Spleen (tissue), 11 donors: ENCODE data around the gene SORCS2. TPM values are rescaled to one million over a fixed set of nuclear protein-coding genes. Genes with fewer than 3 reads are reported as not detected.
A peak's percentile ranks its signal among the peaks of the same experiment; 100 is the strongest.

Experiments used
- DNase-seq: peaks from one replicate; pipeline ENCODE4 v3.0.0-alpha.2; 2020
- H3K27ac ChIP-seq, 8 donors: fragments of 200-600 bp; sonication (generic) in 7 of 8; 1 replicate in 4 of 8; 2 replicates in 4 of 8; pipeline versions ENCODE4 v1.5.0 to v1.8.0; 2016 to 2021; ENCODE audit warnings: inconsistent platforms in 4 of 8, mild to moderate bottlenecking in 4 of 8, moderate library complexity in 1 of 8
- H3K27me3 ChIP-seq, 7 donors: fragments of 200-600 bp; sonication (generic) in 6 of 7; replicated peaks in 1 of 7; 1 replicate in 4 of 7; 2 replicates in 3 of 7; pipeline versions ENCODE4 v1.5.0 to v1.8.0; 2016 to 2021; ENCODE audit warnings: inconsistent platforms in 3 of 7, mild to moderate bottlenecking in 1 of 7
- H3K36me3 ChIP-seq, 6 donors: fragments of 200-600 bp; sonication (generic) in 5 of 6; 1 replicate in 4 of 6; 2 replicates in 2 of 6; pipeline versions ENCODE4 v1.5.0 to v1.8.0; 2016 to 2021; ENCODE audit warnings: inconsistent platforms in 2 of 6
- H3K4me1 ChIP-seq, 6 donors: fragments of 200-600 bp; sonication (generic) in 5 of 6; 1 replicate in 3 of 6; 2 replicates in 3 of 6; pipeline versions ENCODE4 v1.5.0 to v1.8.0; 2016 to 2021; ENCODE audit warnings: inconsistent platforms in 3 of 6
- H3K4me3 ChIP-seq, 8 donors: fragments of 200-600 bp; sonication (generic) in 7 of 8; 1 replicate in 4 of 8; 2 replicates in 4 of 8; pipeline versions ENCODE4 v1.5.0 to v1.8.0; 2016 to 2021; ENCODE audit warnings: inconsistent platforms in 4 of 8, mild to moderate bottlenecking in 4 of 8, moderate library complexity in 2 of 8
- H3K9me3 ChIP-seq, 8 donors: fragments of 200-600 bp; sonication (generic) in 7 of 8; 1 replicate in 4 of 8; 2 replicates in 4 of 8; pipeline versions ENCODE4 v1.5.0 to v1.8.0; 2016 to 2021; ENCODE audit warnings: inconsistent platforms in 4 of 8
- CTCF ChIP-seq, 11 experiments: fragments of 200-600 bp in 7 of 11; fragments of 450-650 bp in 4 of 11; sonication (generic) in 4 of 11; IDR thresholded peaks in 8 of 11; conservative IDR thresholded peaks in 3 of 11; 1 replicate in 7 of 11; 2 replicates in 4 of 11; pipeline versions ENCODE4 v1.4.0 to v1.8.0; 2016 to 2021; ENCODE audit warnings: antibody characterized with exemption in 11 of 11, inconsistent platforms in 4 of 11, mild to moderate bottlenecking in 1 of 11
- POLR2A ChIP-seq, 3 donors: fragments of 450-650 bp; IDR thresholded peaks; one replicate each; pipeline ENCODE4 v1.5.1; 2017; ENCODE audit warnings: antibody characterized with exemption in 3 of 3, mild to moderate bottlenecking in 1 of 3
- POLR2AphosphoS5 ChIP-seq, 3 donors: sonication (generic); formaldehyde crosslinking; IDR thresholded peaks; one replicate each; pipeline ENCODE4 v1.5.1; 2017; ENCODE audit warnings: antibody characterized with exemption in 3 of 3
- whole genome bisulfite sequencing, 5 donors: extraction: QIAGEN DNeasy Blood & Tissue Kit in 3 of 5; methylation state at CpG; one replicate each; pipeline versions ENCODE4 v1.1.5 to v1.1.7; 2013 to 2018; 5-methylcytosine and 5-hydroxymethylcytosine counted together
- intact Hi-C: fragments of 100-400 bp; cut with DNase I; formaldehyde crosslinking; loops from one replicate; pipeline ENCODE4 v1.15.0; 2023; ENCODE audit warnings: low total_unique reads
- polyA plus RNA-seq, 3 donors: library from polyadenylated mRNA; stranded (reverse); fragments of 200-250 nt; gene quantifications; one replicate each; pipeline ENCODE4 v1.2.1, GENCODE V29; 2013
- total RNA-seq, 7 donors: library from RNA; depleted of rRNA in 3 of 7; stranded (reverse); fragments of >200 nt in 3 of 7; fragmentation: NEBNext Ultra II Directional in 4 of 7; extraction: Animal tissue kit (Norgen Biotek cat#: 25700) in 4 of 7; gene quantifications; one replicate each; pipeline versions ENCODE4 v1.1.0 to v1.2.1, GENCODE V29; 2016 to 2021
- donor health status: healthy with polysubstance abuse.
- donor health status: DM: no; HTN: no; CAD: no; lungs with moderate emphysema.
- donor health status: DM: no; HTN: no; CAD: no.
- donor health status: Bipolar disorder and iron deficiency.
- donor health status: healthy.
- donor health status: DM: no; HTN: no; CAD: no.
- donor health status: DM: yes; HTN: yes; CAD: no.

The SORCS2 gene
- total and polyA plus RNA-seq, 10 donors: 0.33 to 1.6 (median 0.60) TPM

GRCh38 chr4:7646384-7647061 lies 454.2 kb downstream of the SORCS2 start:
- Histone ChIP-seq H3K4me3 (peak overlapping the region in 1 of 8 donors; percentile 5), H3K27me3 (peaks cover 0 to 14% (median 0%) of the 10 kb centered on the region in 7 donors), H3K9me3 (peaks cover 0 to 13% (median 9%) of the 10 kb centered on the region in 8 donors), H3K27ac (peak overlapping the region in 4 of 8 donors; percentile 7 to 86 (median 72)), H3K4me1 (peaks cover 9 to 62% (median 40%) of the 10 kb centered on the region in 6 donors), H3K36me3 (no peaks in the 10 kb centered on the region)
- intact Hi-C loops: no loop called here
- no peak for TF ChIP-seq CTCF (IDR thresholded peaks at IDR 0.05 in 8 of 11, conservative IDR thresholded peaks at IDR 0.05 in 3 of 11)
- TF ChIP-seq POLR2AphosphoS5 (IDR thresholded peaks at IDR 0.05): peak in 2 of 3 donors; percentile 32 to 65
- TF ChIP-seq POLR2A (IDR thresholded peaks at IDR 0.05): no peak
- WGBS, 5 donors: 52 to 75% (median 60%) methylated on average over 18 of the region's 18 CpGs
- DNase-seq: no peak

GRCh38 chr4:7647186-7647585 lies 454.8 kb downstream of the SORCS2 start:
- TF ChIP-seq POLR2A (IDR thresholded peaks at IDR 0.05) (no peak), CTCF (IDR thresholded peaks at IDR 0.05 in 8 of 11, conservative IDR thresholded peaks at IDR 0.05 in 3 of 11) (no peak), POLR2AphosphoS5 (IDR thresholded peaks at IDR 0.05) (no peak)
- Histone ChIP-seq H3K4me3 (no peak overlapping the region), H3K9me3 (peaks cover 0 to 13% (median 9%) of the 10 kb centered on the region in 8 donors), H3K27ac (peak overlapping the region in 4 of 8 donors; percentile 7 to 86 (median 72)), H3K27me3 (peaks cover 0 to 19% (median 0%) of the 10 kb centered on the region in 7 donors), H3K4me1 (peaks cover 9 to 68% (median 43%) of the 10 kb centered on the region in 6 donors), H3K36me3 (no peaks in the 10 kb centered on the region)
- DNase-seq: peak; percentile 62
- intact Hi-C loops: no loop called here
- WGBS, 5 donors: 53 to 85% (median 74%) methylated on average over 10 of the region's 10 CpGs

DNA sequence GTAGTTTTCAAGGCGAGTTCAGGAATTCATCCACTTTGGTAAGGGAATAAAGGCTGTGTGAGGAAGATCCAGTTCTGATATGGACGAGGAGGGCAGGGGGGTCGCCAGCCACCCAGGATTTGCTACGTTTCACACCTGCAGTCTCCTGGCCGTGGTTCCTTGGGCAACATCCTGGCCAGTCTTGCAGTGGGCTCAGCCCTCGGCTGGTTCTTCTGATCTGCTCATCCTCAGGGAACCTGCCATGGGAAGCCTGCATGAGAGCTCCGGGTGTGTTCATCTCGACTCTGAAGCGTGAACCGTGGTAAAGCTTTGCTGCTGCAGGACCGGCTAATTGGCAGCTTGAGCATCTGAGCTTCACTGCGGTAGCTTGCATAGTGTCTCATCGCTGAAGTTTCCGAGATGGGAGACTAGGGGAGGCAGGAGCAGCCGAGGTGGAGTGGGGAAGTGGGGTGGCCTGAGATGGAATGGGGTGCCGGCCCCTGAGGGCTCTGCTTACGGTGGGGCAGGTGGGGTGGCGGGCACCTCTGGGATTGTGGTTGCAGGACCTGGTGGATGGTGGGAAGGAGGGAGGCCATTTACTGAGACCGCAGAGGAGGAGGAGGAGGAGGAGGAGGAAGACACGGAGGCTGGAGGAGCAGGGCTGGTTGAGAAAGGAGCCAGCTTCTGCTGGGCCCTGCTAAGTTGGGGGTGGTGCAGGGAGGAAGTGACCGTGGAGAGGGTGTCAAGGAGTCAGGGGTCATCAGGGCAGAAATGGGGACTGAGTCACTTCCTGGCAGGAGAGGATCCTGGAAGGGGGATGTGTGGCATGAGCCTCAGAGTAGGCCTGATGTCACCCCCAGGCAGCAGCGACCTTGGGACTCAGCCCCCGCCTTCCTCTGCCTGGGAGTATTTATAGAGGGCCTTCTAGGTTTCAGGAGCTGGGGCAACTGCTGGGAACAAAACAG lies 455.5 kb downstream of the SORCS2 start:
- intact Hi-C loops: no loop called here
- H3K27ac ChIP-seq: peak overlapping the region in 5 of 8 donors; percentile 25 to 86 (median 70)
- DNase-seq: peak; percentile 77
- H3K4me3 ChIP-seq: no peak overlapping the region
- WGBS, 5 donors: 57 to 76% (median 67%) methylated on average over 22 to 23 of the region's 23 CpGs
- H3K4me1 ChIP-seq: peaks cover 9 to 75% (median 43%) of the 10 kb centered on the region in 6 donors
- H3K36me3 ChIP-seq: no peaks in the 10 kb centered on the region
- H3K9me3 ChIP-seq: peaks cover 0 to 13% (median 9%) of the 10 kb centered on the region in 8 donors
- TF ChIP-seq POLR2A (IDR thresholded peaks at IDR 0.05) (no peak), POLR2AphosphoS5 (IDR thresholded peaks at IDR 0.05) (peak; percentile 48 to 80 (median 49))
- H3K27me3 ChIP-seq: peaks cover 0 to 26% (median 0%) of the 10 kb centered on the region in 7 donors

DNA sequence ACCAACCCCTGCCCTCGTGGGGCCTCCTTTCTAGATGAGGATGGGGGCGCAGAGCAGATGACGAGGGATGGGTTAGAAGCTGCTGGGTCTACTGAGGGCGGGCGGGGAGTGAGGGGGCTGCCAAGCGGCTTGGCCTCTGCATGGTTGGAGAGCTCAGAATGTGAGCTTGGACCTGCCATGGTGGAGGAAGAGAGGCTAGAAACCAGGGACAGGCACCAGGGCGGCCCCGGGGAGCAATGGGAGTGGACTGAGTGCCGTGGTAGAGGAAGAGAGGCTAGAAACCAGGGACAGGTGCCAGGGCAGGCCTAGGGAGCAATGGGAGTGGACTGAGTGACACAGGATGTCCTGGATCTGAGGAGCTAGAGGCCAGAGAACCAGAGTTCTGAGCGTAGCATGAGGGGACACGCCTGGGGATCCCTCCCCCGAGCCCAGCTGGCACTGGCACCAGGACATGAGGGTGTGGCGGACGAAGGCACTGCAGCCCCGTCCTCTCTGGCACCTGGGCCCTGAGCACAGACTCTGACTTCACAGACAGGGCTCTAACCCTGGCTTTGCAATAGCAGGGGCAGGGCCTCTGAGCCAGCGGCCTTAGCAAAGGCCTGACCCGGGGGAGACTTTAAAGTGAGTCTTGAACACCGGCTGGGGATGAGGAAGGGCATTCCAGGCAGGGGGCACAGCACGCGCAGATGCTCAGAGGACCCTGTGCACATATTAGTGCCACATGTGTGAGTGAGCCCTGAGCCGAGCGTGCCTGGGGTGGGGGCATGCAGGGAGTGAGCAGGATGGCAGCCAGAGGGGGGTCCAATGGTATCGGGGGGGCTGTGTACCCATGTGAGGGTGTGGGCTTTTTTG lies 456.4 kb downstream of the SORCS2 start:
- Histone ChIP-seq H3K27ac (peak overlapping the region in 6 of 8 donors; percentile 25 to 86 (median 62)), H3K9me3 (peaks cover 0 to 13% (median 9%) of the 10 kb centered on the region in 8 donors), H3K36me3 (no peaks in the 10 kb centered on the region), H3K27me3 (peaks cover 0 to 35% (median 0%) of the 10 kb centered on the region in 7 donors), H3K4me3 (no peak overlapping the region), H3K4me1 (peaks cover 9 to 84% (median 43%) of the 10 kb centered on the region in 6 donors)
- intact Hi-C loops: no loop called here
- WGBS, 5 donors: 72 to 84% (median 77%) methylated on average over 23 of the region's 23 CpGs
- TF ChIP-seq CTCF (IDR thresholded peaks at IDR 0.05 in 8 of 11, conservative IDR thresholded peaks at IDR 0.05 in 3 of 11) (peak in 1 of 11 experiments; percentile 7), POLR2AphosphoS5 (IDR thresholded peaks at IDR 0.05) (peak in 1 of 3 donors; percentile 3), POLR2A (IDR thresholded peaks at IDR 0.05) (no peak)
- peak; percentile 81 for DNase-seq
